SKM-1 (cell line): ENCODE results near the gene ANO10.
"Not testable (repeated sequence)": the region's sequence is repeated elsewhere in the genome, so short reads cannot be mapped to it uniquely, and the experiment has no call there.

Experiments used
- DNase-seq: peaks from one replicate; lab custom pipeline; 2025; ENCODE audit not compliant: unreplicated experiment; lab: John Stamatoyannopoulos, UW

Gene ANO10, protein sequence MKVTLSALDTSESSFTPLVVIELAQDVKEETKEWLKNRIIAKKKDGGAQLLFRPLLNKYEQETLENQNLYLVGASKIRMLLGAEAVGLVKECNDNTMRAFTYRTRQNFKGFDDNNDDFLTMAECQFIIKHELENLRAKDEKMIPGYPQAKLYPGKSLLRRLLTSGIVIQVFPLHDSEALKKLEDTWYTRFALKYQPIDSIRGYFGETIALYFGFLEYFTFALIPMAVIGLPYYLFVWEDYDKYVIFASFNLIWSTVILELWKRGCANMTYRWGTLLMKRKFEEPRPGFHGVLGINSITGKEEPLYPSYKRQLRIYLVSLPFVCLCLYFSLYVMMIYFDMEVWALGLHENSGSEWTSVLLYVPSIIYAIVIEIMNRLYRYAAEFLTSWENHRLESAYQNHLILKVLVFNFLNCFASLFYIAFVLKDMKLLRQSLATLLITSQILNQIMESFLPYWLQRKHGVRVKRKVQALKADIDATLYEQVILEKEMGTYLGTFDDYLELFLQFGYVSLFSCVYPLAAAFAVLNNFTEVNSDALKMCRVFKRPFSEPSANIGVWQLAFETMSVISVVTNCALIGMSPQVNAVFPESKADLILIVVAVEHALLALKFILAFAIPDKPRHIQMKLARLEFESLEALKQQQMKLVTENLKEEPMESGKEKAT

DNA sequence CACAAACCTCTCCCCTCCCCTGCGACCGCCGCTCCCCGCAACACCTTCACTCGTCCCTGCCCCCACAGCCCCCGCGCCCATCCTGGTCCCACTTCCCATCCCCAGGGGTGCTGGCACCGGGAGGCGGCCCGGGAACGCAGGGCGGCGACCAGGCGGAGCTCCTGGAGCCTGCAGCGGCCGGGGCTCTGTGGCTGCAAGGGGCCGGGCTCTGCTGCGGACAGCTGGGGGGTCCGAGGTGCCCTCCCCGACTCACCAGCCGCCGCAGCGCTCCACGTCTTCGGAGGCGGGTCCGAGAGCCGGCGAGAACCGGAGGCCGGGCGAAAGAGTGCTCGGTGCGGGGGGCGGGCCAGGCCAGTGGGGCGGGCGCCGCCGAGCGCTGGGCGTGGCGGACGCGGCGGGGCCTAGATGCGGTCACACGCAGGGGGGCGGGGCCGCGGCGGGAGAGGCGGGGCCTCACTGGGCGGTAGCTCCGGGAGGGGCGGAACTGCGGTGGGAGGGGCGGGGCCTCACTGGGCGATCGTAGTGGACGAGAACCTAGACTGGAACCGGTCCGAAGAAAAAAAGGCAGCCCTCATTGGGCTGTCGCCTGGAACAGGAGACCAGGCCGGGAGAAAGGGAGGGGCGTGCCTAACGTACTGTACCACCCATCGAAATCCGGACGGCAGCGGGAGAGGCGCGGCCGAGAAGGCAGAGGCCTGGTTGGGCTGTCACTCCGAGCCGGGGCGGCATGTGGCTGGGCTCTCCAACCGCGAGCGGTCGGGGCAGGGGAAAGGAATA is at the start of gene ANO10:
Gene ANO10 (minus strand): TSS at position 356 of the 777 bp plus-strand sequence. CDS start 16,159 bp downstream, outside the sequence.
- DNase-seq: peak; percentile 85

DNA sequence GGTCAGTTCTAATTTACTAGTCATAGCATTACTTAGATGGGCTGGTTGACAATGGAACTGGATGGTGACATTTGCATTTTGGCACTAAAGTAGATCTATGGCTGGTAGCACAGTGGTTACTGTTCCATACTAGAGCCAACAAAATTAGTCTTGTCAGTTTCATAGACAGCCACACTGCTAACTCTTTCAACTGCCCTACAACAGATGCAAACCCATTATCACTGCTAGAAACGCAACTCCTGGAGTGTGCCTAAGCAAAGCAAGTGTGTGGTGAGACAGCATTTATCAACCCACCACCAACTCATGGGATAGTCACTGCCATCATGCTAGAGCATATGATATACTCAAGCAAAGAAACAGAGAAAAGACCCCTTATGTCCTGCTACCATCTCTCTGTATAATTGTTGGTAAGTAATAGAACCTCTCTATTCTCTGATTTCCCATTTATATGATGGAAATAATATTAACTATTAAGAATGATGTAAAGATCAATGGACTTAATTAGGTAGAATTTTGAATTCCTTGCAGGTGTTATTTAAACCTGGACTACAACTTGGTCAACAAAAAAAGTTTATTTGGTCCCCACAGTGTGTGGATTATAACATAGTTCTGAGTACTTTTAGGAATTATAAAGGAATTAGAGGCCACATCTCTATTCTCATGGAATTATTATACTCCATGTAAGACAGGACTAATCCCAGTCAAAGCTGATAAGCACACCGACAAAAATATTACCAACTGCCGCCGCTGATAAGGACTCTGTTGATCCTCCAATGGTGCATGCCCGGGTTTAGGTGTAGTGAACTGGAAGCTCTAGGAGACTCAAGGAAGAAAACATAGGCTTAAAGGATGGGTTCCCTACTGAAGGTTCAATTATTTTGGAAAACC is 49.1 kb upstream of the ANO10 start:
- no peak for DNase-seq

DNA sequence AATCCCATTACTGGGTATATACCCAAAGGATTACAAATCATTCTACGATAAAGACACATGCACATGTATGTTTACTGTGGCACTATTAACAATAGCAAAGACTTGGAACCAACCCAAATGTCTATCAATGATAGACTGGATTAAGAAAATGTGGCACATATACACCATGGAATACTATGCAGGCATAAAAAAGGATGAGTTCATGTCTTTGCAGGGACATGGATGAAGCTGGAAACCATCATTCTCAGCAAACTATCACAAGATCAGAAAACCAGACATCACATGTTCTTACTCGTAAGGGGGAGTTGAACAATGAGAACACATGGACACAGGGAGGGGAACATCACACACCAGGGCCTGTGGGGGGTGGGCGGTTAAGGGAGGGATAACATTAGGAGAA is 43.2 kb upstream of the ANO10 start:
- DNase-seq: not testable (repeated sequence)

DNA sequence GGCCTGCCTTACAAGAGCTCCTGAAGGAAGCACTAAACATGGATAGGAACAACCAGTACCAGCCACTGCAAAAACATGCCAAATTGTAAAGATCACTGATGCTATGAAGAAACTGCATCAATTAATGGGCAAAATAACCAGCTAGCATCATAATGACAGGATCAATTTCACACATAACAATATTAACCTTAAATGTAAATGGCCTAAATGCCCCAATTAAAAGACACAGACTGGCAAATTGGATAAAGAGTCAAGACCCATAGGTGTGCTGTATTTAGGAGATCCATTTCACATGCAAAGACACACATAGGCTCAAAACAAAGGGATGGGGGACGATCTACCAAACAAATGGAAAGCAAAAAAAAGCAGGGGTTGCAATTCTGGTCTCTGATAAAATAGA is 39.6 kb upstream of the ANO10 start:
- DNase-seq: not testable (repeated sequence)

DNA sequence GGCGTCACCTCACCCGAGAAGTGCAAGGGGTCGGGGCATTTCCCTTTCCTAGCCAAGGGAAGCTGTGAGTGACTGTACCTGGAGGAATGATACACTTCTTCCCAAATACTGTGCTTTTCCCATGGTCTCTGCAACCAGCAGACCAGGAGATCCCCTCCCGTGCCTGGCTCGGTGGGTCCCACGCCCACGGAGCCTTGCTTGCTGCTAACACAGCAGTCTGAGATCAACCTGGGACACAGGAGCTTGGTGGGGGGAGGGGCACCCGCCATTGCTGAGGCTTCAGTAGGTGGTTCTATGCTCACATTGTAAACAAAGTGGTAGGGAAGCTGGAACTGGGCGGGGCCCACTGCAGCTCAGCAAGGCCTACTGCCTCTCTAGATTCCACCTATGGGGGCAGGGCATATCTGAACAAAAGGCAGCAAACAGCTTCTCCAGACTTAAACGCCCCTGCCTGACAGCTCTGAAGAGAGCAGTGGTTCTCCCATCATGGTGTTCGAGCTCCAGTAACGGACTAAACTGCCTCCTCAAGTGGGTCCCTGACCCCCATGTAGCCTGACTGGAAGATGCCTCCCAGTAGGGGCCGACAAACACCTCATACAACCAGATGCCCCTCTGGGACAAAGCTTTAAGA is 37.6 kb upstream of the ANO10 start:
- no peak for DNase-seq

DNA sequence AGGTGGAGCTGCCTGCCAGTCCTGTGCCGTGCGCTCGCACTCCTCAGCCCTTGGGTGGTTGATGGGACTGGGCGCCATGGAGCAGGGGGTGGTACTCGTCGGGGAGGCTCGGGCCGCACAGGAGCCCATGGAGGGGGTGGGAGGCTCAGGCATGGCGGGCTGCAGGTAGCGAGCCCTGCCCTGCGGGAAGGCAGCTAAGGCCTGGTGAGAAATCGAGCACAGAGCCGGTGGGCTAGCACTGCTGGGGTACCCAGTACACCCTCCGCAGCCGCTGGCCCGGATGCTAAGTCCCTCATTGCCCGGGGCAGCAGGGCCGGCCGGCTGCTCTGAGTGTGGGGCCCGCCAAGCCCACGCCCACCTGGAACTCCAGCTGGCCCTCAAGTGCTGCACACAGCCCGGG is 34.6 kb upstream of the ANO10 start:
- not testable (repeated sequence) for DNase-seq

DNA sequence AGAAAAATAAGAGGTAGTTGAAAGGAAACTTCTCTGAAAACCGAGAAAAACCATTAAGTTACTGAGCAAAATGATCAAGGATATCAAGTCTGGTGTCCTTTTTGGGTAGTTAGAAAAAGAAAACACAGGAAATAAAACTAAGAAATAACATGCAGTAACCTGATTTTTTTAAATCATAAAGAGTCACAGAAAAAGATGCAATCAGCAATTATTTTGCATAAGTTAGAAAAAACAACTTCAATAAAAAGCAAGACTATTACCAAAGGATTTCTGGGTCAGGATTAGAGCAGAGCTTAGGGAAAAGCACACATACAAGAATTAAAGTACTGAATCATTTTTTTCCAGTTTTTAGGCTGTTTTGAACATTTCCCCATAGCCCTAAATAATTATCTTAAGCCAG is 28.5 kb upstream of the ANO10 start:
- DNase-seq: no peak

DNA sequence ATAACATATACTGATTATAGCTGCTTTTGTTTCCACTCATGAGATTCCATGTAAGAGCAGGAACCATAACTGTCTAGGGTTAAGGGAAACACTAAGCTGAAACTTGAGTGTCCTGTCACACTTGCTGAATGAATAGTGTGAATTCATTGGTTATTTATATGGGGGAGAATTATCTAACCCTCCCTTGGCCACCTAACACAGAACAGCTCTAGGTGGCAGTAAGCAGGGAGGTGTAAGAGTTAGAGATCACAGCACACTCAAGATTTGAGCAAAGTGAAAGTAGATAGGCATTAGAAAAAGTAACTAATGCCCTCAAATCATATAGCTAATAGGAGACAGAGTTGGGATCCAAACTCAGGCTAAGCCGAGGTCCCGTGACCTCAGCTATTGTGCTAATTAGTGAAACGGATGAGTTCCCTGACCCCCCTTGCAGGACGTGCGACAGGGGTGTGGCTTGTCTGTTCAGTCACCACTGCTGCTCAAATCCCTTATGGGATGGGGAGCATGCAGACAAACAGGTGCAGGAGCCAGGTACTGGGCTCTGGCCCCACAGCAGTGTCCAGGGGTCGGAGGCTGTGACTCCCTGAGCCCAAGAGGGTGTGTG is 27.7 kb upstream of the ANO10 start:
- no peak for DNase-seq

DNA sequence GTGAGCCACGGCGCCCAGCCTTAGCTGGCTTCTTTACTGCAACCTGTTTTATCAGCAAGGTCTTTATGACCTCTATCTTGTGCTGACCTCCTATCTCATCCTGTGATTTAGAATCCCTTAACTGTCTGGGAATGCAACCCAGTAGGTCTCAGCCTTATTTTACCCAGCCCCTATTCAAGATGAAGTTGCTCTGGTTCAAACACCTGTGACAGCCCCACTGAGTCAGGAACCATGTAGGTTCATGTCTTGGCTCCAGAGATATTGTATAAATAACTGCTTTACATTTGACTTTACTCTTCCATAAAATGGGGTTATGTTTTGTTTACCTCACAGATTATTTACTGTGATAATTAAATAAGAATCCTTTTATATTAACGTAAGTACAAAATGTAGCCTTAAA is 27.1 kb upstream of the ANO10 start:
- DNase-seq: no peak

DNA sequence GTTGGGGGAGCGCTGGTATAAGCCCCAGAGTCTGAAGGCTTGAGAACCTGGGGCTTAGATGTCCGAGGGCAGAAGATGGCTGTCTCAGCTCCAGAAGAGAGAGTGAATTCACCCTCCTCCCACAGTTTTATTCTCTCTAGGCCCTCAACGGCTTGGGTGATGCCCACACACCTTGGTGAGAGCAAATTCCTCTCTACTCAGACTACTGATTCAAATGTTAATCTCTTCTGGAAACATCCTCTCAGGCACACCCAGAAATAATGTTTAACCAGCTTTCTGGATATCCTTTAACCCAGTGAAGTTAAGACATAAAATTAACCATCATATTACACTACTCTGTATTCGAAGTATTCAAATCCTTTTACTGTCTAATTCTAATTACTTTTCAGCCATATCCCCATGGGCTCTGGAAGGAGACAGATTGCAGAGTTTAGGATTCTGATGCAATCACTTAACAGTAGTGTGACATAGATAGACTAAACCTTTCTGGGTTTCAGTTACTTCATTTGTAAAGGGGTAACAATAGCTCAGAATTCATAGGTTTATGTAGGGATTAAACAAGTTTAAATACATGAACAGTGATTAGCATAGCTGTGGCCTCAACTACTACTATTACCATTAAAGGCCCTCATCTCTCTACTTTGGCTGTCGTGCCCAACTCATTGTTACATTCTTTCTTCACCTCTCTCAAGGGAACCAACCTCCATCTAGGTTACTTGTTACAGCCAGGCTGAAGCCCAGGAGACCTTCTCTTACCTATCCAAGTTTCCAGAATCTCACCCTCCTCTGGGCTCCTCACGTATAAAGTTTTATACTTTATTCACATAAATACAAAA is 25.7 kb upstream of the ANO10 start:
- no peak for DNase-seq

DNA sequence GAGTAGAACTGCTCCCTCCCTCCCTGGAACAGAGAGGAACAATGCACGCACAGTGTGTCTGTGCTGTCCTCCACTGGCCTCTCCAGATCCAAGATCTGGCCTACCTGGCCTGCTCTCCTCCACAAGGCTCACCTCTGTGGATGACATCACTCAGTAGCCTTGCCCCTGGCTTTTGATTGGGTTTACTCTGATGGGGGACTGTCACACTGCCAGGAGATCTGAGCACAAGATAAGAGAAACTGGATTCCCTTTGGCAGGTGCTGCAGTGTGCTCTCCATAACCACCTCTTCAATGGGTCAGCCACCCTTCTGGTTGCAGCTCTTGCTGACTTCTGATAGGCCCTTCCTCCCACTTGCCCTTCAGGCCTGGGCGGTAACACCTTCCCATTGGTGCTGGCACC is 22.6 kb upstream of the ANO10 start:
- no peak for DNase-seq

DNA sequence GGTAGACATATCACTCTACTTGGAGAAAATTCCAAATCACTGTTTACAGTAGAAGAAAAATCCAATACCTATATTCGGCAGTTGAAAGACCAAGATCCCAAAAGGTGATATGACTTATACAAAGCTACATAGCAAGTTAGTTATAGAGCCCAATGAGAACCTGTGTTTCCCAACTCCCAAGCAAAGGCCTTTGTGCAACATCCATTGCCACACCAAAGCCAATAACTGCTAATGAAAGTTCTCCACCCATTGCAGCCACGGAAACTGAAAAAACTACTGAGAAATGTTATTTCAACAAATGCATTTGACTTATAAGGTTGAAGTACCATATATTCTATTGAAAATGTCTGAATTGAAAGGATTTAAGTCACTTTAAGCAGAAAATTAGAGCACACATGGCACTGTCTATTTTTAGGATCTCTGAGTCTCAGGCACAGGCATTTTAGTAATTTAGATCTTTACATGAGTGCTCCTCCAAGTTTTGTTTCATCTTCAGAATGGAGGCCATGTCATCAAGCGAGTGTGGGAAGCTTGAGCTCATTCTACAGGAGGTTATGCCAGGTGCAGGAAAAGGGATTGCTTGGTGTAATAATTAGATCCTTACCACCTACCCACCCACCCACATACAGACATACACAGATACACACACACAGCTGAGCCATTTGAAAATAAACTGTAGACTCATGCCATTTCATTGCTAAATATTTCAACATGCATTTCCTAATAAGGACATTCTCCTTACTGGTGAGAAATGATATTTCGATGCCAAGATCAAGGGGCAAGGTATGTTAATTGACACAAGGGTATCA is 19.7 kb upstream of the ANO10 start:
- peak; percentile 45 for DNase-seq

DNA sequence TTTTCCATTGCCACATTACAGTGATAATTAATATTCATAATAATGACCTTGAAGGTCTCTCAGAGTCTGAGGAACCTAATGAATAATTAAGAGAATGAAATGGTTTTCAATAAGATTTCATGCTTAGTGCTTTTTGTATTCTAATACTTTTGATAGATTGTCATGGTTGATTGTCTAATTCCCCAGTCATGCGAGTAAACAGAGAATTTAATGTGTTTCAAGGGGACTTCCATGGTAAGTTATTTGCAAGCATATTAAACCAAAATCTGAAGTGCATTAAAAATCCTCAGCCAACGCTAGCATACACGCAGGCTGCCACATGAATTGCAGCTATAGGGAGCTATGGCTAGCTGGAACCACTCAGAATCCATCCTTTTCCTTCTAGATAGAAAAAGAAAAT is 18.9 kb upstream of the ANO10 start:
- no peak for DNase-seq

DNA sequence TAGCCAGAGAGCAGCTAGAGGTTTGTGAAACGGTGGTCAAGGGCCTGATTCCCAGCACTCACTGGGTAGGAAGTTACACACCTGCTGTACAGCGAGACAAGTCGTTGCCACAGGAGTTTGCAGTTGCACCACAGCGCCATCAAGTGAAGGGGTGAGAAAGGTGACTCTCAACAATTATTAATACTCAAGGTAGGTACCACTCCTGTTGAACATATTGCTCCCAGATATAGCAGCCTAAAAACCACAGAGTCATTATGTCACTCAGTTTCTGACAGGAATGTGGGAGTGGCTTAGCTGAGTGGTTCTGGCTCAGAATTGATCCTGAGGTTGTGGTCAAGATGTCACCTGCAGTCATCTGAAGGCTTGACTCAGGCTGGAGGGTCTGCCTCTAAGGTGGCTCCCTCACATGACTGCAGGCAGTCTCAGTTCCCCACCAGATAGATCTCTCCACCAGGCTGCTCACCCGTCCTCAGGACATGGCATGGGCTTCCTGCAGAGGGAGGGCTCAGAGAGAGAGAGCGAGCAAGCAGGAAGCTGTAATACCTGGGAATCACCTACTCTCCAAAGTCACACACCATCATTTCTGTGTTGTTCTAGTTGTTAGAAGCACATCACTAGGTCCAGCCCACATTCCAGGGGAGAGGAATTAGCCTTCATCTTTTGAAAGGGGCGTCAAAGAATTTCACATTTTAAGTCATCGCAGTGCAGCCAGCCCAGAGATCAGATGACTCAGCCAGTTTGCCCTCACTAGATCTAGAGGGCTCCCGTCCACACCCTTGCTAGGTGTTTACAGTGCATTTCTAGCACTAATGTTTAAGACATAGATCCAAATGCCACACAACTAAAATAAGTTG is 17.0 kb upstream of the ANO10 start:
- DNase-seq: no peak

DNA sequence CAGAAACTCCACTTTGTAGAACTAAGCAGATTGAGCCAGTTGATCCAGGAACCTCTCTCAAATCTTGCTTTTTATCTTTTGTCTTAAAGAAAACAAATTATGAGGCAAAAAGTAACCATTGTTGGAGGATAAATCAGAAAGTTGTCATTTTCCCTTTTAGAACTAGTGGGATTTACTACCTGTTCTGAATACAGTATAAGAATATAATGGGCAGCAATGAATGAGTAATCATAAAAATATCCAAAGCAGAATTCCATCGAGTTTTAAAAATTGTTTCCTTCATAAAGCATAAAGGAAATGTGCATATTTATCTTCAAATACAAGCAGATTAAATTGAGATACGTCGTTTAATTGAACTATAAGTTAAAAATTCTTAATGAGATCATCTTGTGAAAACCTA is 15.9 kb upstream of the ANO10 start:
- DNase-seq: no peak

DNA sequence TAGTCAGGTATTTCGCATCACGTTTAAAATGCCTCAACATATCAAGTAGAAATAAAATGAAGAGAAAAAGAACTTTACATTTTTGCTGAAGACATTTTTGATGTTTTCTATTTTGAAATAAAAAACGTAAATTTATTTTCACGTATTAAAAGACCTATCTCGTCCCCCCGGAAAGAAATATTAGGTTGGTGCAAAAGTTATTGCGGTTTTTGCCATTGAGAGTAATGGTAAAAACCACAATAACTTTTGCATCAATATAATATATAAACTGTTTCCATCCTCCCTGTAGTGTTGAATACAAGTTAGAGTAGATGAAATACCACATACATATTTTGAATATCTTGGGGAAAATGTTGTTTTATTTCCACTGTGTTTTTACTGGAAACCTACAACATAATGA is 11.2 kb upstream of the ANO10 start:
- no peak for DNase-seq

DNA sequence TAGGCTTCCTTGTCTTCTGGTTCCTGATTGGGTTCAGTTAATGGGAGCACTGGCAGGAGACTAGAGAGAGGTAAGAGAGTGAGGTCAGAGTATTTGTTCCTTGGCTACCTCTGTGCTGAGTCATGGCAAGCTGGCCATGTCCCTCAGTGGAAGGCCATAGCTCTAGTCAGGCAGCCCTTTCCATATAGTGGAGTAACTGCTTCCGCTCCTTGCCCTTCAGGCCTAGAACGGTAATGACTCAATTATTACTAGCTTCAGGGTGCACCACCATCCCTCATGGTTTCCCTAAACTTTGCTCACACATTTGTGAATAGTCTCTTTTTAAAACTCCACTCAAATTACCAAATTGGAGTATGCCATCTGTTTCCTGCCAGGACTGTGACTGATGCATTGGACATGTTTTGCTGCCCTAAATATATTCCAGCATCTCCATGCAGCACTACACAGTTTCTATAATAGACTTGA is 10.5 kb upstream of the ANO10 start:
- no peak for DNase-seq
